GM18508 (cell line): ENCODE measurements around the gene SFXN3.

Source experiments
- ATAC-seq: cut with Tn5 transposase; IDR thresholded peaks from one replicate; pipeline ENCODE4 v1.9.1; 2021; ENCODE audit warnings: moderate number of reproducible peaks; ENCODE audit not compliant: insufficient read depth, unreplicated experiment

The SFXN3 gene

DNA sequence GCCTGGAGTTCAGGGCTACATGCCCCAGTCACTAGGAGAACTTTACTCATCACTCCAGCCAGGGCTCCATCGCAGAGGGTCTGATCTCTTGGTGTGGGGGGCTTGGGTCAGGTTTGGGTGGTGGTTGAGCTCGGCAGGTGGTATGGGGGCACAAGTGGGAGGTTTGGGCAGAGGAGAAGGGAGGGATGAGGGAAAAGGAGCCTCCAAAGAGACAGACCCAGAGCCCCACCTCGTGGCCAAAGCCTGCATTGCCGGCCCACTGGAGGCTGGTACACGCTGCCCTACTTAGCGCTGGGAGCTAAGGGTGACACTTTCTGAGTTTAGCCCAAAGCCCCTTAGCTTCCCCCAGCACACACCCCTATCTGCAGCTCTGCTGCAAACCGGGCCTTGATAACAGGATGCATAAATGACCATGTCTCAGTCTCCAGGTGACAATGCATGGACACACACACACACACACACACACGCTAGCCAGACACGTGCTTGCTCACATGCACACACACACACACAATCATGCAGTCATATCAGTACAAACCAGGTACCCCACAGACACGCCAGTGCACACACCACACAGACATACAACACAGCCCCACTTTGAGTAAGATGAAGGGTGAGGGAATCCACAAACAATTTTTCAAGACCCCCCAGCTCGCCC lies 16.7 kb upstream of the SFXN3 start:
- no peak for ATAC-seq

DNA sequence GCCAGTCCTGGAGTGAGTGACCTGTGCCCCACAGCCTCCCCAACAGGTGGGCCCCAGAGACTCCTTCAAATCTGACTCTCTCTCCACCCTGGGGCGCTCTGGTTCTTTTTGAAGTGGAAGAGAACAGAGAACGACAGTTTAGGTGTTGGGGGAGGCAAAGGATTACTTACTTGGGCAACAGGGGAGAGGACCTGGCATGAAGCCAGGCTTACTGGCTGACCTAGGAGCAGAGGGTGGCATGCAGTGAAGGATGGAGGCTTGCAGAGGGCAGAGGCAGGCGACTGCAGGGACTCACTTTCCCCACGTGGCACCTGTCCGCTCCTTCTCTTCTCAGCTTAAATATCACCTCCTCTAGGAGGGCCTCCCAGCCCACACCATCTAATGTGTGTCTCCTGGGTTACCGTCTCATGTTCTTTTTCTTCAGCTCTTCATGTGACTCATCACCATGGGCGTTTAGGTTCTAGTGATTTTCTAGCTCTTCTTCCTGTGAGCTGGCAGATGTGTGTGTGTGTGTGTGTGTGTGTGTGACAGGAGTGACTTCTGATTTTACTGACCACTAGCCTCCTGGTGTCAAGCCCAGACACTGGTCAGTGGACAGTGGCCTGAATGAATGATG lies 16.0 kb upstream of the SFXN3 start:
- no peak for ATAC-seq

DNA sequence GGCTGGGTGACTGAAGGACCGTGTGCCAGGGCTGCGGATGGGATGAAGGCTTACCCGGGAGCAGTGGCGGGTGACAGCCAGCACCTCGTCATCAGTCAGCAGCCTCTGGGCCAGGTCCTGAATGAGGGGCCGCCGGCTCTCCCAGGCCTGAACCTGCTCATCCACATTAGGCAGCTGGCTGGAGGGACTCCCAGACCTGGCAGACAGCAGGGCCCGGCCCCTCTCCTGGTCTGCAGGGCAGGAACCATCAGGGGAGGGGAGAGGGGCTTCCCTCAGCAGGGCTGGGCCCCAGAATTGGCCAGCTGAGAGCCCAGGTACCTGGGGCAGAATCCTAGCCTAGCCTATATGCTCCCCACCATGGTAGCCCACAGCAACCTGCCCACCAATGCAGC lies 15.5 kb upstream of the SFXN3 start:
- no peak for ATAC-seq

- ATAC-seq, result no peak
Measured at GRCh38 chr10:101016814-101017213, 14.2 kb upstream of the SFXN3 start.

DNA sequence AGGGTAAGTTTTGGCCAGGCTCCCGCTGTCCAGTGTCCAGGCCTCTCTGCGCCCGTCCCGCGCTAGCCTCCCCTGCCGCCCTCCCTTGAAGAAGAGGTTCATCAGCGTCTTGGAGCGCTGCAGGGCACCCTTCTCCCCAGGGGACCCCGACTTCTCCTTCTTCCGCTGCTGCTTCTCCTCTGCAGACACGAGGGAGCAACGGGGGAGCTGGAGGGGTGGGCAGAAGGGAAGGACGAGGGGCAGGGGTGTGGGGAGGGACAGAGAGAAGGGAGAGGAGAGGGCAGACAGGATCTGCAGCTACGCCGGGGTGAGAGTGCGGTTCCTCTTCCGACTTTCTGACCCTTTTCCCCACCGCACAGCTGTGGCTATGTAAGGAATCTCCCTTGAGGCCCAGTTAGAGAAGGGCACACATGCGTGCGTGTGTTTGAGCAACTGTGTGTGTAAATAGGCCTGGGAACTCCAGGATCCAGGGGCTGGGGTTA lies 12.9 kb upstream of the SFXN3 start:
- no peak for ATAC-seq

- no peak for ATAC-seq
Measured at GRCh38 chr10:101018600-101019439, 12.2 kb upstream of the SFXN3 start.

DNA sequence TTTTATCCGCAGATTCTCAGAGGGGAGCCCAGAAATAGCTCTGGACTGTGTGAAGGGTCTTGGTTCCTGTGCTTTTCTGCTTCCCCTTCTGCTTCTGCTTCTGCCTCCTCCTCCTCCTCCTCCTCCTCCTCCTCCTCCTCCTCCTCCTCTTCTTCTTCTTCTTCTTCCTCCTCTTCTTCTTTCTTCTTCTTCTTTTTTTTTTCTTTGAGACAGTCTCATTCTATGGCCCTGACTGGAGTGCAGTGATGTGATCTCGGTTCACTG lies 11.7 kb upstream of the SFXN3 start:
- ATAC-seq, result no peak

GRCh38 chr10:101020427-101021075 lies 10.5 kb upstream of the SFXN3 start:
- no peak for ATAC-seq

DNA sequence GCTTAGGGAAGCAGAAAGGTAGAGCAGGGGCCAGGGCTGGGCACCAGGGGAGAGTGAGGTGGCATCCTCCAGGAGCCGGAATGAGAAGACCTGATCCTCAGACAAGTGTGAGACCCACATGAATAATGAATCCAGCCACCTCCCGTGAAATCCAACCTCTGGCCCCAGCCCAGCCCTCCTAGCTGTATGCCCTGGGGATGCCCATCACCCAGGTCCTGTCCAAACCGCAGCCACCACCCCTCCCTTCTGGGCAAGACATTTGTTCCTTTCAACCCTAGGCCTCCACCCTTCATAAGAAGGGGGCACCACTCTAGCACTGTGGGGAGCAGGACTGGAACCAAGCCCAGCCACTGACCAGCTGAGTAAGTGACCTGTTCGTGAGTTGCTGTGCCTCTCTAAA lies 9.8 kb upstream of the SFXN3 start:
- ATAC-seq, result no peak

DNA sequence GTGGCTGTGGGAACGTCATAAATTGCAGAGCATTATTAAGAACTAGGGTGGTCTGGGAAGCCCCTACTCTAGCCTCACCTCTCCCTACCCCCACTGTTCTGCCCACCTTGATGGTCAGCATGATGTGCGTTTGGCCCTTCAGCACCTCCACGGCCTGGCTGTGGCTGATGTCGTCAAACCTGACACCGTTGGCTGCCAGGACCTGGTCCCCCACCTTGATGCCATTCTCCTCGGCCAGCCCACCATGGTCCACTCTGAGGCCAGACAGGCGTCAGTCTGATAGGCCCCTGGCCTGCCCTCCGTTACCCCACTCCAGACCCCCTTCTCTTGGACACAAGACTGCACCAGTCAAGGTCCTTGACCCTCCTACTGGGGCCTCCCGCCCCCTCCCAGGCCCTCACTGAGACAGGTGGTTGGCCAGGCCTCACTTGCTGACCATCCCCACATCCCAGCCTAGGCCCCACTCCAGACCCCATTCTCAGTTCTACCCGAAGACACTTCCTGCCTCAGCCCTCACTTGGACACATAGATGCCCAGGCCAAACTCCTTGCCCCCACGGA lies 9.3 kb upstream of the SFXN3 start:
- ATAC-seq, result no peak

GRCh38 chr10:101022967-101023705 lies 7.9 kb upstream of the SFXN3 start:
- no peak for ATAC-seq

DNA sequence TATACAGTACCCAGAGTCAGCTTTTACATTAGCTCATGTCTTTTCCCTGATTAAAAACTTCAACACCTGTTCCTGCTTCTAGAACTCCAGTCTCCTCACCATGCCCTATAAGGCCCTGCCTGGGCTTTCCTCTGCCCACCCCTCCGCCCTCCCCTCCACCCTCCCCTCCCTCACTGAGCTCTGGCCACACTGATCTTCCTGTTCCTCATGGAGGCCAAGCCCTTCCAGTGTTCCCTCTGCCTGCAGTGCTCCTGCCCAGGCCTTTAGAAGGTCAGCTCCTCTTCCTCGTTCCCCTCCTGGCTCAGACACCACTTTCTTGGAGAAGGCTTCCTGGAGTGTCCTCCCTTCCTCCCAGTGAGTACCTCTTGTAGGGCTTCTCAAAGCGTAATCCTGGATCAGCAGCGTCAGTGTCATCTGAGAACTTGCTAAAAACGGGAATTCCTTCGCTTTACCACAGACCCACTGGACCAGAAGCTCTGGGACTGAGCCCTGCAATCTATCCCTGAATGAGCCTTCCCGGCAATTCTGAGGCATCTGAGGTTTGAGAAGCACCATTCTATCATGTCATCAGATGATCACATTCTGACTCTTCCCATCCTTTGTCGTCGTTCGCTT lies 3.8 kb upstream of the SFXN3 start:
- no peak for ATAC-seq

DNA sequence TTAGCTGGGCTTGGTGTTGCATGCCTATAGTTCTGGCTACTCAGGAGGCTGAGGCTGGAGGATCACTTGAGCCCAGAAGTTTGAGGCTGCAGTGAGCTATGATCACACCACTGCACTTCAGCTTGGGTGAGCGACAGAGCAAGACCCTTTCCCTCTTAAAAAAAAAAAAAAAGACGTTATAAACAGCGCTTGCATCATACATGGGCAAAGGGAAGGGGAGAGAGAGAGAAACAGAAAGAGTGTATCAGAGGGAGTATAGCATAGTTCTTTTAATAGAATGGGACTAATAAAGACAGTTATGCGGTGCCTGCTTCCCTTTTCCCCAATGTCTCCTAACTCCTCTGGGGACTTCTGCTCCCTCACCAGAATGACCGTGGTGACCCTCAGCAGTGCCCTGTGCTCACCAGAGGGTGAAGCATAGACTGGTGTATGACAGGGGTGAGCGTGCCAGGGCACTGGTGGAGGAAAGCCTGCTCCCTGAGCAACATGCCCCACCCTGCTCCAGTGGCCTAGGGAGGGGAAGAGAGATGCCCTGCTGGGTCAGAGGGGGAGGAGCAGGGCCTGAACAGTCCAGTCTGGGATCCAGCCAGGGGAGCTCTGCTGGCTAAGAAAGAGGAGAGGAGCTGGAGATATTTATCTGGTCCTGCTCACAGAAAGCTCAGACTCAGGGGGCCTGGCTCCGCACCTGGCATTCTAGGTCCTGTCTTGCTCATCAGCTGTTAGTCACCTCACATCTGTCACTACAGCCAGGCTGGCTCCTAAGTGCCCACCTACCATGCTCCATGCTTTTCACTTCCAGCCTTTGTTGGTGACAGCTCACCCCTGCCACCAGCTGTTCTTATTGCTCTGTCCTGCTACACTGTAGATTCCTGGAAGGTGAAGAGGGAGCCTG lies 2.3 kb upstream of the SFXN3 start:
- ATAC-seq, result no peak

GRCh38 chr10:101029520-101030295 lies 1.3 kb upstream of the SFXN3 start:
- ATAC-seq, result no peak

DNA sequence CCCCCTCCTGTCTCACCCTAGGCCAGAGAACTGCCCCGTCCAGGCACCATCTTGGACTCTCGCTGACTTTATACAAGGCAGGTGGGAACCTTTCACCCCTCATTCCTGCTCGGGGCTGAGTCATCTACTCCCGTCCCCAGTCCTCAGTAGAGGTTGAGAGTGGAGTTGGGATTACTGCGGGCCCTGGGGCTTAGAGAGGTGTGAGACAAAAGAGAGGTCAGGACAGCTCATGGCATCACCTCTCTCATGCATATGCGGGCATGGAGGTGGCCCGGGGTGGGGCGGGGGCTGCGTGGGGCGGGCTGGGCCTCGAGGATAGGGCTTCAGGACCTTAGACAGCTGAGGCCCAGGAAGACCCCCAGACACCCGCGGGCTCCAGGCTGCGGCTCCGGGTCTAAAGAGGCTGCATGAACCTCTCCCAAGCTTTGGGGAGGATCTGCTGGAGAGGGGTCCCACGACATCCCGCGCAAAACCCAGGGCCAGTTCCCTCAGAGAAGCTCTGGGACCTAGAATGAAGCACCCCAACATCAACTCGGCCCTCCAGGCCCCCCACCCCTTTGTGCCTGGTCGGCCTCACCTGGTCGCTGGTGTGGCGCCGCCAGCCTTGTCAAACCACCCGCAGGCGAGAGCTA lies 422 bp upstream of the SFXN3 start:
- ATAC-seq, result no peak

DNA sequence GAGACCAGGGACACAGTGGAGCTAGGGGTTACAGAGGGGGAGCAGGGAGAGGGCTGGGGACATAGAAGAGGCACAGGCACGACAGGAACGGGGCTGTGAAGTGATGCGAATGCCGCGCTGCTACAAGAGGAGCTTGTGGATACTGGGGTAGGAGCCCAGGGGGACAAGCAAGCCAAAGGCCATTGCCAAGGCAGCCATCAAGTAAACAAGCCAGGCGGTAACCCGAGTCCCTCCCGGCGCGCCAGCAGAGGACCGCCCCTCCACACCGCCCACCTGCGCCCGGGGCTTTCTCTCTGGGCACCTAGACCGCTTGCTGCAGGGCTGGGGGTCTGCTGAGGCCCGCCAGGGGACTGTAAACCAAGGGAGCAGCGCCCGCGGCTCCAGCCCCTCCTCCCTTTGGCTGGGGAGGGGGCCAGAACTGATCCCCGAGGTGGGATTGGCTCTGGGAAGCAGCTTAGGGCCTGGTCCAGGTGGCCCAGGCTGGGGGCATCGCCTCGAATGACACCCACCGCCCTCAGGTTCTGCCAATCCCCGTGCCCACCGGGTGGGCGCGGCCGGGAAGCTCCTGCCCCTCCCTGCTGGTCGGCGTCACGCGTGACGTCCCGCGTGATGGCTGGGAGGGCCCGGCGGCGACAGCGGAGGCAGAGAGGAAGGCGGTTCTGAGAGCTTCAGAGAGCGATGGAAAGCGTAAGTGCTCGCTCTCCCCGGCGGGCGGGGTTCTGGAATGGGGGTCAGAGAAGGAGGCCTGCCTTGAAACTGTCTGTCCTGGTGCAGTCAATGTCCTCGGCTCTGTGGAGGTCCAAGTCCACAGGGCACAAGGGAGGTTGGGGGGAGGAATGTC lies 982 bp downstream of the SFXN3 start:
- no peak for ATAC-seq
